GM18873 (cell line): ENCODE data around the gene NCAPH2.
A peak's percentile ranks its signal among the peaks of the same experiment; 100 is the strongest.
"Not testable (repeated sequence)": the region's sequence is repeated elsewhere in the genome, so short reads cannot be mapped to it uniquely, and the experiment has no call there.

Experiments used
- ATAC-seq: cut with Tn5 transposase; IDR thresholded peaks from one replicate; pipeline ENCODE4 v1.9.1; 2021; ENCODE audit warnings: mild to moderate bottlenecking, moderate library complexity, moderate number of reproducible peaks; ENCODE audit not compliant: unreplicated experiment, low FRiP score

NCAPH2 gene

GRCh38 chr22:50516891-50517290 is 8.9 kb downstream of the NCAPH2 start:
- no peak for ATAC-seq

DNA sequence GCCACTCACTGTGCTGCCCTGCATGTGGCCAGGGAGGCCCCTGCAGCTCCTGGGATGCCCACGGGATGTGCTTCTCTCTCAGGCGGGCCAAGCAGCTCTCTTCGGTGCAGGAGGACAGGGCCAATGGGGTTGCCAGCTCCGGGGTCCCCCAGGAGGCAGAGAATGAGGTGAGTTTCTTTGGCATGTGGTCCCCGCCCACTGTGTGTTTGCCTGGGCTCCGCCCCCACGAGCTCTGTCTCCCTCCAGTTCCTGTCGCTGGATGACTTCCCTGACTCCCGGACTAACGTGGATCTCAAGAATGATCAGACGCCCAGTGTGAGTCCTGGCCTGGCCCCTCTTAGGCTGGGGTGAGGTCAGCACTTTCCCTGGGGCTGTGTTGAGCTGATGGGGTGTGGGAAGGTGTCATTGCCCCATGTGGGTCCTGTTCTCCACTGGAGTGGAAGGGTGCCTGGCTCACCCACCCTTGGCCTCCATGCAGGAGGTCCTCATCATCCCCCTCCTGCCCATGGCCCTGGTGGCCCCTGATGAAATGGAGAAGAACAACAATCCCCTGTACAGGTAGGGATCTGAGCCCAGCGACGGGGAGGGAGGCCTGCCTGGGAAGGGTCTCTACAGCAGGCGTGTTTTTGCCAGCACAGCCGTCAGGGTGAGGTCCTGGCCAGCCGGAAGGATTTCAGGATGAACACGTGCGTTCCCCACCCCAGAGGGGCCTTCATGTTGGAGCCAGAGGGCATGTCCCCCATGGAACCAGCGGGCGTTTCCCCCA is 9.7 kb downstream of the NCAPH2 start:
- ATAC-seq, result no peak

GRCh38 chr22:50518606-50519005 is 10.6 kb downstream of the NCAPH2 start:
- no peak for ATAC-seq

- ATAC-seq, result no peak
These were observed 11.1 kb downstream of the NCAPH2 start for GRCh38 chr22:50519151-50519550.

DNA sequence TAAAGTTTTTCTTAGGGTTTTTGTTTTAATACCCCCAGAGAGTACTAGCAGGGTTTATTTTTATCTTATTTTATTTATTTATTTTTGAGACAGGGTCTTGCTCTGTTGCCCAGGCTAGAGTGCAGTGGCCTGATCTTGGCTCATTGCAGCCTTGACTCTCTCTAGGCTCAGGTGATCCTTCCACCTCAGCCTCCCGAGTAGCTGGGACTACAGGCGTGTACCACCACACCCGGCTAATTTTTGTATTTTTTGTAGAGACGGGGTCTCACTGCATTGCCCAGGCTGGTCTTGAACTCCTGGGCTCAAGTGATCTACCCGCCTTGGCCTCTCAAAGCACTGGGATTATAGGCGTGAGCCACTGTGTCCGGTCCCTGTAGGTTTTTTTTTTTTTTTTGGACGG is 12.2 kb downstream of the NCAPH2 start:
- not testable (repeated sequence) for ATAC-seq

DNA sequence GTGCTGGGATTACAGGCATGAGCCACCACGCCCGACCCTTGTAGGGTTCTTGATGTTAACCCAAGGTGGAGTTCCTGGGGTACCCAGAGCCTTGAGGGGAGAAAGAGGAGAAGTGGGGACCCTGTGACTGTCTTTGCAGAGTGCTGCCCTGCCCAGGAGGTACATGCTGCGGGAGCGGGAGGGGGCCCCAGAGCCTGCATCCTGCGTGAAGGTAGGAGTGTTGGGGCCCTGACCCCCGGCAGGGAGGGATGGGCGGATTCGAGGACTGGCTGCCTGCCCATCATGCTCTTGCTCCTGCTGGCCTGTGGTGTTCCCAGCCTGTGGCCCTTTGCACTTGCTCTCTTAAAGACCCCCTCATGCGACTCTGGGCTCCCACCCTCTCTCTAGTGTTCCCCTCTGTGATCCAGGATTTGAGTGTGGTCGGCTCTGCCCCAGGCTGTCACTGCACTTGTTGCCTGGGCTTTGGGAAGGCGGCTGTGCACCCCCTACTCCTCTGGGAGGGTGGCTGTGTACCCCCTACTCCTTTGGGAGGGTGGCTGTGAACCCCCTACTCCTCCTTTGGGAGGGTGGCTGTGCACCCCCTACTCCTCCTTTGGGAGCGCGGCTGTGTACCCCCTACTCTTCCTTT is 12.9 kb downstream of the NCAPH2 start:
- no peak for ATAC-seq

GRCh38 chr22:50521710-50522109 is 13.7 kb downstream of the NCAPH2 start:
- no peak for ATAC-seq

DNA sequence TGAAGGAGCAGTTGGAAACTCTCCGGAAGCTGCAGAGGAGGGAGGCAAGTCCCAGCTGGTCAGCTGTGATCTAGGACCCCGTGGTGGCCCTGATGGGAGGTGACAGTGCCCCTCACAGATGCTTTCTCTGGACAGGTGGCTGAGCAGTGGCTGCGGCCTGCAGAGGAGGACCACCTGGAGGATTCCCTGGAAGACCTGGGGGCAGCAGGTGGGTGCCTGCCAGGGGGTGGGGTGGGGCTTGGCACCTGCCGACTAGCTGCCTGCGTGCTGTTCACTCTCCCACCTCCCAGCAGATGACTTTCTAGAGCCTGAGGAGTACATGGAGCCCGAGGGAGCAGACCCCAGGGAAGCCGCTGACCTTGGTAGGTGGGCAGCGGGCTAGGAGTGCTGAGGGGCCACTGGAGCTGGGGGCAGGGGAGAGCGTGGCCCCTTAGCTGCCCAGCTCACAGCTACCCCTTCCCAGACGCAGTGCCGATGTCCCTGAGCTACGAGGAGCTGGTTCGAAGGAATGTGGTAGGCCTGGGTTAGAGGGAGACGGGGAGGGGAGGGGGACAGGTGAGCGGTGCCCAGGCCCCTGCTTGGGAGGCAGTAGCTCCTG is 14.3 kb downstream of the NCAPH2 start:
- ATAC-seq, result no peak

DNA sequence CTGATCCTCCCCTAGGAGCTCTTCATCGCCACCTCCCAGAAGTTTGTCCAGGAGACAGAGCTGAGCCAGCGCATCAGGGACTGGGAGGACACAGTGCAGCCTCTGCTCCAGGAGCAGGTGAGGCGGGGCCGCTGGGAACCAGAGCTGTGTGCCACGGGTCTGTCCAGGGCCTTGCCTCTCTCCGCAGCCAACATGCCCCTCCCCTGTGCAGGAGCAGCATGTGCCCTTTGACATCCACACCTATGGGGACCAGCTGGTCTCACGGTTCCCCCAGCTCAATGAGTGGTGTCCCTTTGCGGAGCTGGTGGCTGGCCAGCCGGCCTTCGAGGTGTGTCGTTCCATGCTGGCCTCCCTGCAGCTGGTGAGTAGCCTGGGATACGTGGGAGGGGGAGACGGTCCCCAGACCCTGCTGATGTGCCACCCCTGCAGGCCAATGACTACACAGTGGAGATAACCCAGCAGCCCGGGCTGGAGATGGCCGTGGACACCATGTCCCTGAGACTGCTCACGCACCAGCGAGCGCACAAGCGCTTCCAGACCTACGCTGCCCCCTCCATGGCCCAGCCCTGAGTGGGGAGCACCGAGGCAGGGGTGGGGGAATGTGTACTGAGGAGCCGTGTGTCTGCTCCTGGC is 14.9 kb downstream of the NCAPH2 start:
- ATAC-seq, result no peak

DNA sequence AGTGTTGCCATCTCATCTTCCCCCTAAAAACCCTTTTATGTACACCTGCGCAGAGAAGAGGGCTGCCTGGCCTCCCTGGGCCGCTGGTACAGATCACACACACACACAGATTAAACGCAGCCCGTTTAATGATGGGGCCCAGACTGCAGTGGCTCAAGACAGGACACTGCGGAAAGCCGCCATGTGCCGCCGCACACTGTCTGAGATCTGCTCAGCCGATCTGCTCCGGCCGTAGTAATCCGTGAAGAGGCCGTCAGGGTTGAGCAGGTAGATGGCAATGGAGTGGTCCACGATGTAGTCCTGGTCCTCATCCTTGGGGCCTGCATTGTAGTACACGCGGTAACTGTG is 15.4 kb downstream of the NCAPH2 start:
- no peak for ATAC-seq

- no peak for ATAC-seq
These were observed 16.0 kb downstream of the NCAPH2 start for GRCh38 chr22:50523806-50524675.

DNA sequence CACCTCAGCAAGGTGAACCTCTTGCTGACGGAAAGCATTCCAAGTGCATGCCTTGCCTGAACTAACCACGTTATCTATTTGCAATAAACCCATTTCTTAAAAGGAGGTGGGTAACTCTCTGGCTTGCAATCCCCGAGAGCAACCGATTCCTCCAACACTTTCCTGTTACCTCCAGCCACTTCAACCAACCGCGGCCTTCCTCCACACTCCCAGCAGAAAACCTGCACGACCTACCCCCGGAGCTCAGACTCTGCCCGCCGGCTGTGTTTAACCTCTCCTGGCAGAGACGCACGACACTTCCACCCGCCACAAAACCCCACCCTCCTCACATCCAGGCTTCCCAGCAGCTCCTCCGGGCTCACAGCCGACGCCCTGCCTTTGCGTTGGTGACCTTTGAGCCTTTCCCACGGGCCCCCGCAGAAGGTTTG is 16.7 kb downstream of the NCAPH2 start:
- ATAC-seq, result no peak

DNA sequence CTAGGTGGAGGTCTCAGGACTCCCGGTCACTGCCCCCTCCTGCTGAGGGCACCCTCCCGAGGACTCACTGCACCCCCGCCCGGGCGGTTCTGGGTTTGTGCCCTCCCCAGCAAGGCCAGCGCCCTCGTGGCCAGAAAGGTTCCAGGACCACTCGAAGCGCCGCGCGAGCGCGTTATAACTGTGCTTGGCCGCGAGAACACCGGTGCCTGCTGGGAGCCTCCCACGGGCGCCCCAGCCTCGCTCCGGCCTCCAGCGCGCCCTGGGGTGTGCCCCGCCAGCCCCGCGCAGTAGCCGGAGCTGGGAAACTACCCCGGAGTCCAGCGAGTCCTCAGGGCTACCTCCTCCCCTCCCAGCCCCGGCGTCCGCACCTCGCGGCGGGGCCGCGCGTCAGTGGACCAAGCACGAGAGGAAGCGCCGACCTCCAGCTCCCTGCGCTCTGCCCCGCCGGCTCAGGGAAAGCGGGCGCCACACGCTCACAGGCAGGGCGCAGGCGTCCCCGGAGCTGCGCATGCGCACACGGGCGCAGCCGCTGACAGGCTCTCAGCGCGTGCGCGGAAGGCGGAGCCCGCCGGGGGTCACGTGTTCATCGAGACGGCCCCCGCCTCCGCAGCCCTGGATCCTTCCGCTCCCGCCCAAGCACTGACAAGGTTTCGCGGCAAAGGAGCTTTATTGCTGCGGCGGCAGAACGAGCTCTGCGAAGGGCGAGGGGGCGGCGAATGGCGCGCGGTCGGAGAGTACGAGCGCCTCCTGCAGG is 17.3 kb downstream of the NCAPH2 start, which contains the start of gene SCO2:
Gene SCO2 (minus strand): TSS at position 495 of the 754 bp plus-strand sequence. CDS start 1,187 bp downstream, outside the sequence.
- ATAC-seq, result peak; percentile 33

- ATAC-seq, result no peak
These were observed 17.8 kb downstream of the NCAPH2 start for GRCh38 chr22:50525858-50526107.

DNA sequence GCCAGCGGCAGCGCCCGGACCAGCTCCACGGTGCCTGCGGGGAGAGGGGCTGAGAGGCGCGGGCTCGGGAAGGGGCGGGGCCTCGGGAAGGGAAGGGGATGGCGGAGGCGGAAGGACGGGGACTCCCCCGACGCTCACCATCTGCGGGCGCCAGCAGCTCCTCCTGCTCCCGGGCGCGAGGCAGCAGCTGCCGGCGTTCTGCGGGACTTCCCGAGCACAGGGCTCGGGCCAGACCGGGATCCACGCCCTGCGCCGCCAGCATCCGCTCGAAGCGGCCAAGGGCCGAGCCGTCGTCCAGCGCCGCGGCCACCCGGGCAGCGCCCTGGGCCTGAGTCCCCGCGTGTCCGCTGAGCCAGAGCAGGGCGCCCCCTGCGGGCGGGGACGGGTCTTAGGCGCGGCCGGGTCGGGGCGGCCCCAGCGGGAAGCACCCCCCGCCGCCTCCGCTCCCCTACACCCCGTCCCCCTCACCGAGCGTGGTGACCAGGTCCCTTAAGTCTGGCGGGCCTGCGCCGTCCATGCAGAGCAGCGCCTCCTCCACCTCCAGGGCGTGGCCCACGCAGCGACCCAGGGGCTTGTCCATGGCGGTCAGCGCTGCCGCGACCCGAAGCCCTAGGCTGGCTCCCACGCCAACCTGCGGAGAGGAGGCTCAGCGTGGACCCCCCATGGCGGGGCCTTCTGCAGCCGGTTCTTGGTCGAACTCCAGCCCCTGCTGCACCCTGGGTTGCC is 18.2 kb downstream of the NCAPH2 start:
- peak; percentile 13 for ATAC-seq

DNA sequence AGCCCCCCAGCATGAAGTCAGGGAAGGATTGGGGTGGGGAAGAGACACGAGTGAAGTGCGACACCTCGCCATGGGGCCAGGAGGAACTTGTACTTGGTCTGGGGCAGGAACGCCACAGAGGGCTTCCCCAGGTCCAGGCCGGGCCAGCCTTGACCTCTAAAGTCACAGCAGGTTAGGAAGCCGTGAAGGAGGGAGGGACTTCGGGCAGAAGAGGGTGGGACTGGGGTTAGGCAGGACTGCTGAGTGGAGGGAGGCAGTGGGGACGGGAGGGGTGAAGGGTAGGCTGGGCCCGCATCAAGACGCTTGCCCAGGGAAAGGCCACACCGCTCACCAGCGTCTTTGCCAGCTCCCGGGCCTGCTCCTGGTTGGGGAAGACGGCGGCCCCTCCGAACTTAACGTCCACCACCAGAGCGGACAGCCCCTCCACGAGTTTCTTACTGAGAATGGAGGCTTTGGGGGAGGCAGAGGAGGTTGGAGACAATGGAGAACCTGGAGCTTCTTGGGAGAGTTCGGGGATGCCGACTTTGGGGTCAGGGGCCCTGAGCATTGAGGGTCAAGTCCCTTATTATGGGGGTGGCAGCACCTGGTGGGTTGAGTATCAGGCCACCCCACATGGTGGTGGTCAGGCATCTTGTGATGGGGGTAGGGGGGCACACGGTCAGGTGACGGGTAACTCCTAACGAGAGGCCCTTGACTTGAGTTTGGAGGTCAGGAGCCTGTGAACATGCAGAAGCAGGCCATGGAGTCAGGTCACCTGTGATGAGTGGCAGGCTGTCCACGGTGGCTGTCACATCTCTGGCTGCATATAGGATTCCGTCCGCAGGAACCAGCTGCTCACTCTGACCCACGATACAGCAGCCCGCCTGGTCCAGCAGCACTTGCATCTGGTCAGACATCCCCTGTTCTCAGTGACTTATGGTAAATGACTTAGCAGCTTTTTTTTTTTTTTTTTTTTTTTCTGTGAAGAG is 19.1 kb downstream of the NCAPH2 start:
- no peak for ATAC-seq

- ATAC-seq, result no peak
These were observed 20.1 kb downstream of the NCAPH2 start for GRCh38 chr22:50527921-50528681.
